Ovary (tissue), 9 donors: Measurements from ENCODE around the gene AFTPH. TPM values are rescaled to one million over a fixed set of nuclear protein-coding genes. Genes with fewer than 3 reads are reported as not detected.
"Not testable (repeated sequence)": the region's sequence is repeated elsewhere in the genome, so short reads cannot be mapped to it uniquely, and the experiment has no call there.

Source experiments
- DNase-seq, 5 donors: peaks; one replicate each; pipeline ENCODE4 v3.0.0-alpha.2; 2019 to 2020
- H3K27ac ChIP-seq, 2 donors: fragments of 200-600 bp; one replicate each; pipeline versions ENCODE4 v1.5.1 to v1.8.0; 2019 to 2022
- H3K27me3 ChIP-seq: fragments of 200-600 bp; one replicate; pipeline ENCODE4 v1.8.0; 2022
- H3K36me3 ChIP-seq: fragments of 200-600 bp; sonication (generic); one replicate; pipeline ENCODE4 v1.5.1; 2019
- H3K4me1 ChIP-seq: one replicate; pipeline ENCODE4 v1.8.1; 2013; ENCODE audit warnings: mild to moderate bottlenecking, moderate library complexity; ENCODE audit not compliant: insufficient read depth
- H3K4me3 ChIP-seq: fragments of 200-600 bp; sonication (generic); one replicate; pipeline ENCODE4 v1.5.1; 2017
- H3K9me3 ChIP-seq, 2 donors: fragments of 200-600 bp in 1 of 2; sonication (generic) in 1 of 2; one replicate each; pipeline versions ENCODE4 v1.5.1 to v1.8.1; 2013 to 2019; ENCODE audit warnings: mild to moderate bottlenecking in 1 of 2, moderate library complexity in 1 of 2
- EP300 ChIP-seq: sonication (generic); formaldehyde crosslinking; IDR thresholded peaks from one replicate; pipeline ENCODE4 v1.6.1; 2017; ENCODE audit warnings: antibody characterized with exemption
- POLR2A ChIP-seq: fragments of 450-650 bp; IDR thresholded peaks from one replicate; pipeline ENCODE4 v1.6.1; 2017; ENCODE audit warnings: antibody characterized with exemption, mild to moderate bottlenecking, moderate library complexity
- WGBS, 3 donors: extraction: QIAGEN DNeasy Blood & Tissue Kit in 1 of 3; methylation state at CpG; one replicate each; pipeline versions ENCODE4 v1.1.5 to v1.1.7; 2013 to 2017; 5-methylcytosine and 5-hydroxymethylcytosine counted together
- intact Hi-C, 4 donors: fragments of 100-400 bp; cut with DNase I; formaldehyde crosslinking; loops; one replicate each; pipeline versions ENCODE4 v1.11.0 to v1.15.1; 2022 to 2023
- polyA plus RNA-seq, 2 donors: library from polyadenylated mRNA; stranded (reverse); fragments of 200-250 nt in 1 of 2; fragments of 350-450 nt in 1 of 2; fragmentation: Illumina TruSeq in 1 of 2; extraction: RNeasy Lipid Tissue Mini Kit (QIAGEN cat#74804) in 1 of 2; gene quantifications; one replicate each; pipeline ENCODE4 v1.2.3, GENCODE V29; 2013 to 2014
- total RNA-seq, 7 donors: library from RNA; depleted of rRNA in 2 of 7; stranded (reverse); fragments of >200 nt in 2 of 7; fragmentation: NEBNext Ultra II Directional in 3 of 7; extraction: Animal tissue kit (Norgen Biotek cat#: 25700) in 3 of 7; gene quantifications; one replicate each; pipeline versions ENCODE4 v1.1.0 to v1.2.4, GENCODE V29; 2016 to 2023
- TF ChIP-seq, protein P1 (sequence below), 3 donors: fragments of 450-650 bp in 2 of 3; fragments of 200-600 bp in 1 of 3; IDR thresholded peaks; one replicate each; pipeline versions ENCODE4 v1.5.1 to v1.8.0; 2016 to 2022; ENCODE audit warnings: antibody characterized with exemption in 3 of 3, mild to moderate bottlenecking in 1 of 3
- donor health status: DM: no; HTN: no; CAD: no; lungs with moderate emphysema.
- donor health status: DM: no; HTN: no; CAD: no.
- donor health status: Bipolar disorder and iron deficiency.
- donor health status: DM: yes; HTN: yes; CAD: no.
- donor health status: DM: no; HTN: no; CAD: no.
- donor health status: DM: yes; HTN: yes; CAD: no.

AFTPH gene
- total and polyA plus RNA-seq, 9 donors = 18.5 to 33.8 (median 27.6) TPM

DNA sequence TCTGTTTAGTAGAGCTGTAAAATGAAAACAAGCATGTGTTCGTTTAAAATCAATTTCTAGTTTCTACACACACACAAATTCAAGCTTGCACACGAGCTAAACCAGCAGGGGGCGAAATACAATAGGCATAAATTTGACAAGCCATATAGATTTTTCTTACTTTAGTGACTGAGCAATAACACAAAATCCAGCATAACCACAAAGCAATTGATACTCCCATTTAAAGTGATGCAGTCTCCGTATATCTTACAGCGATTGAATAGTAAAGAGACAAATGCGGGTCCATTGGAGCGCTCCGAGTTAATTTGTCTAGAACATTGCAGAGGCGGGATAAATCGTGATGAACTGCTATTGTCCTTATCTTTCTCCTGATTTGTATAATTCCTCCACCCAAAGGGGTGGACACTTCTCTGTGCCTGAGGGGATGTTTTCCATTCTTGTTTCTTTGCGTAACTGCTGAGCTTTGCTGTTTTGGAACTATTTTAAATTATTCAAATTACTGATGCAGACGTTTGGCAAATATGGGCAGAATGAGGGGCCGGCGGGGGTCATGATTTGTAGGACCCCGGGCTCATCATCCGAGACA lies 1.2 kb upstream of the AFTPH start:
- no peak overlapping the region for H3K27ac ChIP-seq
- DNase-seq = peak; percentile 35 to 64 (median 49)
- no peaks in the 10 kb centered on the region for H3K27me3 ChIP-seq
- WGBS, 3 donors = 0 to 1% (median 0%) methylated on average over 16 of the region's 16 CpGs
- TF ChIP-seq EP300 = no peak
- TF ChIP-seq POLR2A = no peak
- TF ChIP-seq, protein P1, sequence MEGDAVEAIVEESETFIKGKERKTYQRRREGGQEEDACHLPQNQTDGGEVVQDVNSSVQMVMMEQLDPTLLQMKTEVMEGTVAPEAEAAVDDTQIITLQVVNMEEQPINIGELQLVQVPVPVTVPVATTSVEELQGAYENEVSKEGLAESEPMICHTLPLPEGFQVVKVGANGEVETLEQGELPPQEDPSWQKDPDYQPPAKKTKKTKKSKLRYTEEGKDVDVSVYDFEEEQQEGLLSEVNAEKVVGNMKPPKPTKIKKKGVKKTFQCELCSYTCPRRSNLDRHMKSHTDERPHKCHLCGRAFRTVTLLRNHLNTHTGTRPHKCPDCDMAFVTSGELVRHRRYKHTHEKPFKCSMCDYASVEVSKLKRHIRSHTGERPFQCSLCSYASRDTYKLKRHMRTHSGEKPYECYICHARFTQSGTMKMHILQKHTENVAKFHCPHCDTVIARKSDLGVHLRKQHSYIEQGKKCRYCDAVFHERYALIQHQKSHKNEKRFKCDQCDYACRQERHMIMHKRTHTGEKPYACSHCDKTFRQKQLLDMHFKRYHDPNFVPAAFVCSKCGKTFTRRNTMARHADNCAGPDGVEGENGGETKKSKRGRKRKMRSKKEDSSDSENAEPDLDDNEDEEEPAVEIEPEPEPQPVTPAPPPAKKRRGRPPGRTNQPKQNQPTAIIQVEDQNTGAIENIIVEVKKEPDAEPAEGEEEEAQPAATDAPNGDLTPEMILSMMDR (IDR thresholded peaks at IDR 0.05) = peak; percentile 70 to 83 (median 81)
- H3K9me3 ChIP-seq = no peaks in the 10 kb centered on the region
- intact Hi-C loops = loop anchor here in 2 of 4 donors (5.0 to 10.0 kb wide), 2 partner anchors 349 to 352 kb away; no protein-coding TSS in a partner anchor
- no peaks in the 10 kb centered on the region for H3K4me1 ChIP-seq
- H3K36me3 ChIP-seq = no peaks in the 10 kb centered on the region
- H3K4me3 ChIP-seq = peak overlapping the region; percentile 97

DNA sequence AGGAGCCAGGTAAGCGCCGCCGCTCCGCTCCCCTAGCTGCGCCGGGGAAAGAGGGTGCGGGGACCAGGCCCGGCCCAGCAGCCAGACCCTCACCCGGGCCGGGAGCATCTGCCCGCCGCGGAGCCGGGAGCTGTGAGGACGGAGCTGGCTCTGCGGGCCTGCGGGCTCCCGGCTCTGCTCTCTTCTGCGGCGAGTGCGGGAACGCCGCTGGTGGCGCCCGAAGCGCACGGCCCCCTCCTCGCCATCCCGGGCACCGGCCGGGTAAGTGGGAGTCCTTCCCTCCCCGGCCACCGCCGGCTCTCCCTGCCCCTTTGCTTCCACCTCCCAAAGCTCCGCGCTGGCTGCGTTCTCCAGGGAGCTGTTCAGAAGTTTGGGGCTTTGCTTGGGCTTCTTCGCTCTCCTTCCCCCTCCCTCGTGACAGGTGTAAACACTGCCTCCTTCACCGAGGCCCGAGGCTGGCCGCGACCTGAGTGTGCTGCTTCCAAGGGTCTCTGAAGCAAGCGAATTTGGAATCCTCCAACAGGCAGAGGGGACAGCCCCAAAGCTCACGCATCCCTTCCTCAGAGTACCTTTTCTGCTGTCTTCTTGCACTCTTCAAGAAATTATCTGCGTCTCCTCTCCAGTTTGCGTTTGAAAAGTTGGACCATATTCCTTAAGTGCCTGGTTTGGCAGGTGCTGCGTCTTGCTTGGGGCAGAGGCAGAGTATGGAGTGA lies 632 bp downstream of the AFTPH start:
- TF ChIP-seq, protein P1 (IDR thresholded peaks at IDR 0.05) = no peak
- no peak for TF ChIP-seq POLR2A
- intact Hi-C loops = loop anchor here in 2 of 4 donors (5.0 to 10.0 kb wide), 2 partner anchors 348 to 350 kb away; no protein-coding TSS in a partner anchor
- no peaks in the 10 kb centered on the region for H3K9me3 ChIP-seq
- H3K27ac ChIP-seq = peak overlapping the region; percentile 78 to 97
- 0% methylated on average over 31 to 48 of the region's 48 CpGs for WGBS, 3 donors
- no peaks in the 10 kb centered on the region for H3K36me3 ChIP-seq
- H3K27me3 ChIP-seq = no peaks in the 10 kb centered on the region
- peak overlapping the region; percentile 97 for H3K4me3 ChIP-seq
- peak in 1 of 5 donors; percentile 37 for DNase-seq
- no peaks in the 10 kb centered on the region for H3K4me1 ChIP-seq

DNA sequence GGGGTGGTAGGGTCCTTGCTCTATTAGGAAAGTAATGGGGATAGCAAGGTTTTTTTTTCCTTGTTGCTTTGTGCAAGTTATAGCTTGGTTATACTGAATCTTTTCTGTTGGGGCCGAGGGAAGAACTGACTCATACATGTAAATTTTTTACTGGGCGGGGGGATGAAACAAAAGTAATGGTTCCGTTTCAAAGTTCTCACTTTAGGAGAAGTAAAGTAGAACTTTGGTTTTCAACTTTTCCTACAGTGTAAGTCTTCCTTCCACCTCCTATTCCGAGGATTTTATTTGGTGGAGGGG lies 1.1 kb downstream of the AFTPH start:
- DNase-seq = no peak
- intact Hi-C loops = loop anchor here in 1 of 4 donors (10.0 kb wide), 1 partner anchor 350 kb away; no protein-coding TSS in a partner anchor
- 13 to 18% (median 15%) methylated on average over 4 of the region's 4 CpGs for WGBS, 3 donors

DNA sequence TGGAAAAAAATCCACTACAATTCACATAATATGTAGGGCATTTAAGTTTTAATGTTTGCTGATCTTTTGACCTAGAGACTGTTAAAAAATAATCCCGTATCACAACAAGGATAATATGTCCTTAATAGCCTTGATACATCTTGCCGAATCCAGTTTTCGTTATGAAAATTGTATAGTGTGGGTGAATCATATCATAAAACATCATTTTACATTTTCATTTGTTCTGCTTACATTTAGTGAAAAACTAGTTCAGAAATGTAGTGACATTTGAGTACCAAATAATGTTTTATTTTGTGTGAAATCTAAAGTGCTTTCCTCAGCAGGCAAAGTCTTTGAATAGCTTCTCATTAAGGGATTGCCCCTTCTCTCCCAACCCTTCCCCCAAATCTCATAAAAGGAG lies 1.9 kb downstream of the AFTPH start:
- no peaks in the 10 kb centered on the region for H3K36me3 ChIP-seq
- H3K9me3 ChIP-seq = no peaks in the 10 kb centered on the region
- no peak for DNase-seq
- H3K27me3 ChIP-seq = no peaks in the 10 kb centered on the region
- no peak overlapping the region for H3K27ac ChIP-seq
- H3K4me3 ChIP-seq = no peak overlapping the region
- intact Hi-C loops = loop anchor here in 1 of 4 donors (10.0 kb wide), 1 partner anchor 349 kb away; no protein-coding TSS in a partner anchor
- WGBS, 3 donors = 62 to 64% (median 64%) methylated on average over 3 of the region's 3 CpGs
- H3K4me1 ChIP-seq = no peaks in the 10 kb centered on the region
- TF ChIP-seq POLR2A (no peak), EP300 (no peak)
- TF ChIP-seq, protein P1 (IDR thresholded peaks at IDR 0.05) = no peak

More for the DNA sequence above, 1.1 kb downstream of the AFTPH start:
- Histone ChIP-seq H3K9me3 (no peaks in the 10 kb centered on the region), H3K4me3 (peak overlapping the region; percentile 97), H3K27ac (peak overlapping the region in 1 of 2 donors; percentile 97), H3K27me3 (no peaks in the 10 kb centered on the region), H3K4me1 (no peaks in the 10 kb centered on the region), H3K36me3 (no peaks in the 10 kb centered on the region)
- TF ChIP-seq EP300 (no peak), POLR2A (no peak)
- TF ChIP-seq, protein P1 (IDR thresholded peaks at IDR 0.05) = no peak

DNA sequence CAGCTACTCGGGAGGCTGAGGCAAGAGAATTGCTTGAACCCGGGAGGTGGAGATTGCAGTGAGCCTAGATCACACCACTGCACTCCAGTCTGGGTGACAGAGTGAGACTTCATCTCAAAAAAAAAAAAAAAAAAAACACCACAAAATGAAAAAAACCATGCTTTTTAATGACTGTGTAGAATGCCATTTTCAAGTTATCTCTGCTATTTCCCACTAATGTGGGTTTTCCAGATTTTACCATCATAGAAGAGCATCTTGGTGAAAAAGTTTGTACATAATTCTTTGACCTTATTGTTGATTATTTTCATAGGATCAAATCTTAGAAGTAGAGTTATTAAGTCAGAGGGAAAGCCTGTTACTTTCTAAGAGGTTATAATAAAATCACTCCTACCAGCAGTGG lies 6.8 kb downstream of the AFTPH start:
- H3K4me3 ChIP-seq, H3K4me1 ChIP-seq, H3K9me3 ChIP-seq, H3K27ac ChIP-seq, intact Hi-C loops, H3K36me3 ChIP-seq, DNase-seq, H3K27me3 ChIP-seq: not testable (repeated sequence)
- WGBS, 3 donors = 94 to 97% (median 95%) methylated on average over 2 of the region's 2 CpGs
